NCI-H1105 treated with DMSO at 0.1 percent for 48 hours (cell line): ENCODE data around the gene MUC12.
"Not testable (repeated sequence)": the region's sequence is repeated elsewhere in the genome, so short reads cannot be mapped to it uniquely, and the experiment has no call there.

ENCODE experiments used
- DNase-seq: peaks from one replicate; lab custom pipeline; 2025; lab: John Stamatoyannopoulos, UW

MUC12 gene

GRCh38 chr7:101060992-101061391 is 91.6 kb downstream of the MUC12 start:
- DNase-seq = no peak

GRCh38 chr7:101064176-101064550 is 94.8 kb downstream of the MUC12 start:
- DNase-seq = not testable (repeated sequence)

- not testable (repeated sequence) for DNase-seq
Observed at GRCh38 chr7:101065162-101065561, 95.8 kb downstream of the MUC12 start.

GRCh38 chr7:101066141-101066832 is 96.9 kb downstream of the MUC12 start:
- no peak for DNase-seq

GRCh38 chr7:101066833-101067177 is 97.4 kb downstream of the MUC12 start:
- DNase-seq = no peak

- DNase-seq = no peak
Observed at GRCh38 chr7:101068401-101068800, 99.0 kb downstream of the MUC12 start.
